H9 (cell line): ENCODE measurements around the gene FOXJ3. TPM values are rescaled to one million over a fixed set of nuclear protein-coding genes. Genes with fewer than 3 reads are reported as not detected.
A peak's percentile ranks its signal among the peaks of the same experiment; 100 is the strongest.

Experiments used
- DNase-seq: peaks from one replicate; pipeline ENCODE4 v3.0.0-alpha.2; 2017
- H2AFZ ChIP-seq: one replicate; pipeline ENCODE4 v1.6.1; 2013; ENCODE audit warnings: mild to moderate bottlenecking, low read length, control low read depth, moderate library complexity
- H2AK5ac ChIP-seq: 2 replicates; pipeline ENCODE4 v1.6.1; 2013; ENCODE audit warnings: low read length, control low read depth, mixed read lengths; ENCODE audit not compliant: insufficient read length
- H2BK120ac ChIP-seq: one replicate; pipeline ENCODE4 v1.6.1; 2013; ENCODE audit warnings: low read depth, mild to moderate bottlenecking, low read length, control low read depth, inconsistent platforms; ENCODE audit not compliant: poor library complexity, severe bottlenecking
- H2BK12ac ChIP-seq: 2 replicates; pipeline ENCODE4 v1.6.1; 2013; ENCODE audit warnings: low read length, control low read depth, mixed read lengths, low read depth; ENCODE audit not compliant: insufficient read length
- H2BK15ac ChIP-seq: 2 replicates; pipeline ENCODE4 v1.6.1; 2013; ENCODE audit warnings: low read depth, low read length, control low read depth
- H2BK20ac ChIP-seq: one replicate; pipeline ENCODE4 v1.6.1; 2013; ENCODE audit warnings: low read depth, mild to moderate bottlenecking, low read length, control low read depth, inconsistent platforms; ENCODE audit not compliant: poor library complexity, severe bottlenecking
- H2BK5ac ChIP-seq: 2 replicates; pipeline ENCODE4 v1.6.1; 2013; ENCODE audit warnings: low read length, control low read depth, mixed read lengths; ENCODE audit not compliant: insufficient read length
- H3K14ac ChIP-seq: 2 replicates; pipeline ENCODE4 v1.6.1; 2013; ENCODE audit warnings: low read length, control low read depth; ENCODE audit not compliant: insufficient read depth
- H3K18ac ChIP-seq: 2 replicates; pipeline ENCODE4 v1.6.1; 2013; ENCODE audit warnings: low read depth, mild to moderate bottlenecking, mixed read lengths, low read length, control low read depth; ENCODE audit not compliant: insufficient read length
- H3K23ac ChIP-seq: 2 replicates; pipeline ENCODE4 v1.6.1; 2013; ENCODE audit warnings: low read length, control low read depth, mixed read lengths, low read depth; ENCODE audit not compliant: insufficient read length
- H3K23me2 ChIP-seq: 2 replicates; pipeline ENCODE4 v1.6.1; 2013; ENCODE audit warnings: low read depth, mild to moderate bottlenecking, mixed read lengths, low read length, control low read depth; ENCODE audit not compliant: insufficient read length, poor library complexity, severe bottlenecking
- H3K27ac ChIP-seq: 2 replicates; pipeline ENCODE4 v1.5.1; 2013; ENCODE audit warnings: low read length, control low read depth, mixed read lengths, low read depth; ENCODE audit not compliant: insufficient read length
- H3K27me3 ChIP-seq: 2 replicates; pipeline ENCODE4 v1.6.1; 2013; ENCODE audit warnings: low read length, control low read depth, inconsistent platforms; ENCODE audit not compliant: insufficient read depth
- H3K4ac ChIP-seq: 2 replicates; pipeline ENCODE4 v1.6.1; 2013; ENCODE audit warnings: low read depth, mild to moderate bottlenecking, control low read depth, inconsistent platforms, low read length, moderate library complexity
- H3K4me1 ChIP-seq: 2 replicates; pipeline ENCODE4 v1.6.1; 2013; ENCODE audit warnings: low read length, control low read depth, inconsistent platforms; ENCODE audit not compliant: insufficient read depth
- H3K4me2 ChIP-seq: 2 replicates; pipeline ENCODE4 v1.6.1; 2013; ENCODE audit warnings: low read length, control low read depth, mixed read lengths; ENCODE audit not compliant: insufficient read length, insufficient read depth
- H3K56ac ChIP-seq: 2 replicates; pipeline ENCODE4 v1.6.1; 2013; ENCODE audit warnings: low read depth, mild to moderate bottlenecking, mixed read lengths, low read length, control low read depth; ENCODE audit not compliant: insufficient read length
- H3K79me1 ChIP-seq: 2 replicates; pipeline ENCODE4 v1.6.1; 2013; ENCODE audit warnings: low read depth, mild to moderate bottlenecking, moderate library complexity, low read length, control low read depth, inconsistent platforms; ENCODE audit not compliant: insufficient read depth, poor library complexity, severe bottlenecking
- H3K79me2 ChIP-seq: 2 replicates; pipeline ENCODE4 v1.6.1; 2013; ENCODE audit warnings: low read length, control low read depth, inconsistent platforms; ENCODE audit not compliant: insufficient read depth
- H3K9ac ChIP-seq: 2 replicates; pipeline ENCODE4 v1.6.1; 2013; ENCODE audit warnings: low read length, control low read depth, mixed read lengths; ENCODE audit not compliant: insufficient read length; ENCODE audit errors: extremely low read depth
- H3K9me3 ChIP-seq: one replicate; pipeline ENCODE4 v1.6.1; 2013; ENCODE audit warnings: low read depth, low read length, inconsistent platforms; ENCODE audit not compliant: control insufficient read depth
- H3T11ph ChIP-seq: one replicate; pipeline ENCODE4 v1.6.1; 2013; ENCODE audit warnings: mild to moderate bottlenecking, low read length, control low read depth, inconsistent platforms
- H4K20me1 ChIP-seq: one replicate; pipeline ENCODE4 v1.6.1; 2013; ENCODE audit not compliant: control insufficient read depth, insufficient read length, insufficient read depth
- H4K5ac ChIP-seq: 2 replicates; pipeline ENCODE4 v1.6.1; 2013; ENCODE audit warnings: low read depth, mild to moderate bottlenecking, mixed read lengths, low read length, control low read depth; ENCODE audit not compliant: insufficient read length
- H4K8ac ChIP-seq: replicated peaks from 2 replicates; pipeline ENCODE4 v1.6.1; 2013; ENCODE audit warnings: low read length, control low read depth, mixed read lengths, low read depth; ENCODE audit not compliant: insufficient read length
- H4K91ac ChIP-seq: 2 replicates; pipeline ENCODE4 v1.6.1; 2013; ENCODE audit warnings: low read depth, mild to moderate bottlenecking, moderate library complexity, mixed read lengths, low read length, control low read depth; ENCODE audit not compliant: insufficient read length
- H3K27ac Mint-ChIP-seq, 3 experiments: 2 replicates in 2 of 3; 3 replicates in 1 of 3; pipeline ENCODE4 v1.8.0; 2020 to 2021; ENCODE audit warnings: mixed read lengths in 3 of 3, mild to moderate bottlenecking in 1 of 3, moderate library complexity in 1 of 3
- H3K27me3 Mint-ChIP-seq: 2 replicates; pipeline ENCODE4 v1.8.0; 2021; ENCODE audit warnings: low read depth, mild to moderate bottlenecking, moderate library complexity, mixed read lengths
- H3K36me3 Mint-ChIP-seq, 3 experiments: 2 replicates in 2 of 3; 3 replicates in 1 of 3; pipeline ENCODE4 v1.8.0; 2020 to 2021; ENCODE audit warnings: low read depth in 3 of 3, mixed read lengths in 3 of 3; ENCODE audit not compliant: insufficient read depth in 1 of 3
- H3K4me1 Mint-ChIP-seq, 2 experiments: 2 replicates each; pipeline ENCODE4 v1.8.0; 2020; ENCODE audit warnings: mixed read lengths in 2 of 2
- H3K4me3 Mint-ChIP-seq, 2 experiments: 2 replicates in 1 of 2; 3 replicates in 1 of 2; pipeline ENCODE4 v1.8.0; 2020 to 2021; ENCODE audit warnings: mild to moderate bottlenecking in 2 of 2, mixed read lengths in 2 of 2, moderate library complexity in 1 of 2
- H3K9me3 Mint-ChIP-seq, 2 experiments: 2 replicates in 1 of 2; 3 replicates in 1 of 2; pipeline ENCODE4 v1.8.0; 2020; ENCODE audit warnings: mild to moderate bottlenecking in 2 of 2, mixed read lengths in 2 of 2, moderate library complexity in 1 of 2
- WGBS: extraction: QIAGEN DNeasy Blood & Tissue Kit; methylation state at CpG from one replicate; pipeline ENCODE4 v1.1.7; 2013; ENCODE audit warnings: missing lambda C conversion rate, low lambda C conversion rate, mixed read lengths; ENCODE audit not compliant: insufficient read length; ENCODE audit errors: extremely low coverage; 5-methylcytosine and 5-hydroxymethylcytosine counted together
- total RNA-seq: library from RNA; stranded (reverse); gene quantifications from 2 replicates; pipeline ENCODE4 v1.2.1, GENCODE V29; 2021
- TF ChIP-seq, protein P1 (sequence below): fragments of 200-600 bp; sonication (generic); conservative IDR thresholded peaks from 3 replicates; pipeline ENCODE4 v1.8.0; 2021; ENCODE audit warnings: antibody characterized with exemption, mild to moderate bottlenecking

The FOXJ3 gene
- total RNA-seq, 1 experiment from 2014 or later = 49.9 TPM

DNA sequence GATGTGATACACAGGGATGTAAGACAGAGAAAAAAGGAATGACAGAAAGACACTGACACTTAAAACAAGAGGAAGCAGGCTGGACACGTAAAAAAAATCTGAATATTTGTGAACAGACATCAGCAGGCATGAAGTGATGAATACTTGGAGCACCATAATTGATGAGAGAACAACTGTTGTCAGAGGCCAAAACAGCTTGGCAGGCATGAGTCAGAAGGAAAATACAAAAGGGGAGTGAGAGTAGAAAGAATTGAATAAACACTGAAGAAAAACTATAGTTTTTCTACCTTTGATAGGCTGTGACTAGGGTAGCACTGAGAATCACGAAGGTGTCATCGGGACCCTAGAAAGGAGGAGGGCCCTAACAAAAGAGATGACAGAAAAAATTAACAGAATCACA is 148.9 kb downstream of the FOXJ3 start:
- Histone ChIP-seq H4K8ac (no peak overlapping the region), H4K20me1 (no peaks in the 10 kb centered on the region), H3K9me3 (no peaks in the 10 kb centered on the region), H3K4me1 (no peaks in the 10 kb centered on the region), H3K27me3 (no peaks in the 10 kb centered on the region; the same call in 1 of the 2 replicates), H3K18ac (no peak overlapping the region), H3T11ph (no peak overlapping the region), H3K23me2 (no peaks in the 10 kb centered on the region), H3K4ac (no peak overlapping the region), H3K27ac (no peak overlapping the region), H3K79me2 (no peaks in the 10 kb centered on the region), H2AFZ (no peak overlapping the region), H3K79me1 (no peaks in the 10 kb centered on the region), H2BK120ac (no peak overlapping the region), H3K56ac (no peak overlapping the region), H3K14ac (no peak overlapping the region), H2BK20ac (no peak overlapping the region), H2BK15ac (no peak overlapping the region), H2BK5ac (no peak overlapping the region), H3K9ac (no peak overlapping the region), H3K4me2 (no peak overlapping the region), H4K91ac (no peak overlapping the region), H4K5ac (no peak overlapping the region), H2BK12ac (no peak overlapping the region), H3K23ac (no peak overlapping the region), H2AK5ac (no peak overlapping the region)
- no peak overlapping the region for H3K4me3 Mint-ChIP-seq
- H3K27me3 Mint-ChIP-seq = no peaks in the 10 kb centered on the region
- TF ChIP-seq, protein P1, sequence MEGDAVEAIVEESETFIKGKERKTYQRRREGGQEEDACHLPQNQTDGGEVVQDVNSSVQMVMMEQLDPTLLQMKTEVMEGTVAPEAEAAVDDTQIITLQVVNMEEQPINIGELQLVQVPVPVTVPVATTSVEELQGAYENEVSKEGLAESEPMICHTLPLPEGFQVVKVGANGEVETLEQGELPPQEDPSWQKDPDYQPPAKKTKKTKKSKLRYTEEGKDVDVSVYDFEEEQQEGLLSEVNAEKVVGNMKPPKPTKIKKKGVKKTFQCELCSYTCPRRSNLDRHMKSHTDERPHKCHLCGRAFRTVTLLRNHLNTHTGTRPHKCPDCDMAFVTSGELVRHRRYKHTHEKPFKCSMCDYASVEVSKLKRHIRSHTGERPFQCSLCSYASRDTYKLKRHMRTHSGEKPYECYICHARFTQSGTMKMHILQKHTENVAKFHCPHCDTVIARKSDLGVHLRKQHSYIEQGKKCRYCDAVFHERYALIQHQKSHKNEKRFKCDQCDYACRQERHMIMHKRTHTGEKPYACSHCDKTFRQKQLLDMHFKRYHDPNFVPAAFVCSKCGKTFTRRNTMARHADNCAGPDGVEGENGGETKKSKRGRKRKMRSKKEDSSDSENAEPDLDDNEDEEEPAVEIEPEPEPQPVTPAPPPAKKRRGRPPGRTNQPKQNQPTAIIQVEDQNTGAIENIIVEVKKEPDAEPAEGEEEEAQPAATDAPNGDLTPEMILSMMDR = no peak
- no CpG with 5 or more reads among the region's 3 CpGs for WGBS
- peaks cover 7 to 54% (median 25%) of the 10 kb centered on the region in 3 experiments; a peak in 6 of 7 replicates for H3K36me3 Mint-ChIP-seq
- H3K4me1 Mint-ChIP-seq = peaks cover 0 to under 1% of the 10 kb centered on the region in 2 experiments; a peak in 1 of 4 replicates
- 0 out of 7 replicates have a peak overlapping the region, but pooled peaks of 1 of the 3 experiments have one; percentile 15 for H3K27ac Mint-ChIP-seq
- DNase-seq = no peak
- H3K9me3 Mint-ChIP-seq = no peaks in the 10 kb centered on the region
